Measurements from ENCODE around the gene SERPIND1. TPM values are rescaled to one million over a fixed set of nuclear protein-coding genes. Genes with fewer than 3 reads are reported as not detected.

The SERPIND1 gene
- total and polyA plus RNA-seq, 10 donors: 0.03 to 0.14 (median 0.09) TPM; not detected in 6

DNA sequence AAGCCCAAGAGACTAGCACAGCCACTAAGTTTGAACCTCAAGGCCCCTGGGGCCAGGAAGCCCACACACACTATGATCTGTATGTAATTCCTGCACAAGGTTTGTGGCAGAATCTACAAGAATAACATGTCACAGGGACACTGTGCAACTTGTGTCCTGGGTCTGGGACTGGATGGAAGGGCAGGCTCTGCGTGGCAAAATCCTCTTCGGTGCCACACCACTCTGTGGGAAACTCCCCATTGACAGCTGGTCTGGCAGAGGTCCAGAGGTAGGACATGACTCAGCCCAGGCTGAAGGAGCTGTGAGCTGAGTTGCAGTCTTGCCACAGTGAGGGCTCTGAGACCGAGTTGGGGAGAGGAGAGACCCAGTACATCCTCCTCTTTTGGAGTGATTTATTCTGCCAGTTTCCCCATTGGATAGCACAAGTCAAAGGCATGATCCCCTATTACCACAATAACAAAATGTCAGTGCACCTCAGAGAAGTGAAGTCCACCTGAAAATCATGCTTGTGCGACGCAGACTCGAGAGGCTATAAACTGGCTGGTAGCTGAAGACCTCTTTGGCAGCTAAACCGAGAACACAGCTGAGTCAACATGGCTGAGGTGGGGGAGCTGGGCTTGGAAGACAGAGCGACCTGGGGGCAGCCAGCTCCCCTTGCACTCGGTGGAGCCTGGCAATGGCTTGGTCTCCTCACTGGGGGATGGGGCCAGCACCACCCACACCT, 23.3 kb upstream of the SERPIND1 start:
- peaks cover 12 to 48% (median 31%) of the 10 kb centered on the region in 6 donors for H3K4me1 ChIP-seq
- H3K27ac ChIP-seq: peak overlapping the region in 3 of 8 donors; percentile 11 to 72 (median 12)
- intact Hi-C loops (cut with DNase I; ENCODE audit: low total_unique reads): no loop called here
- H3K4me3 ChIP-seq: no peak overlapping the region
- WGBS, 5 donors: 64 to 74% (median 67%) methylated on average over 9 of the region's 9 CpGs
- no peak for DNase-seq
- TF ChIP-seq POLR2AphosphoS5 (IDR thresholded peaks at IDR 0.05): peak in 2 of 3 donors; percentile 15
- TF ChIP-seq, protein P1, sequence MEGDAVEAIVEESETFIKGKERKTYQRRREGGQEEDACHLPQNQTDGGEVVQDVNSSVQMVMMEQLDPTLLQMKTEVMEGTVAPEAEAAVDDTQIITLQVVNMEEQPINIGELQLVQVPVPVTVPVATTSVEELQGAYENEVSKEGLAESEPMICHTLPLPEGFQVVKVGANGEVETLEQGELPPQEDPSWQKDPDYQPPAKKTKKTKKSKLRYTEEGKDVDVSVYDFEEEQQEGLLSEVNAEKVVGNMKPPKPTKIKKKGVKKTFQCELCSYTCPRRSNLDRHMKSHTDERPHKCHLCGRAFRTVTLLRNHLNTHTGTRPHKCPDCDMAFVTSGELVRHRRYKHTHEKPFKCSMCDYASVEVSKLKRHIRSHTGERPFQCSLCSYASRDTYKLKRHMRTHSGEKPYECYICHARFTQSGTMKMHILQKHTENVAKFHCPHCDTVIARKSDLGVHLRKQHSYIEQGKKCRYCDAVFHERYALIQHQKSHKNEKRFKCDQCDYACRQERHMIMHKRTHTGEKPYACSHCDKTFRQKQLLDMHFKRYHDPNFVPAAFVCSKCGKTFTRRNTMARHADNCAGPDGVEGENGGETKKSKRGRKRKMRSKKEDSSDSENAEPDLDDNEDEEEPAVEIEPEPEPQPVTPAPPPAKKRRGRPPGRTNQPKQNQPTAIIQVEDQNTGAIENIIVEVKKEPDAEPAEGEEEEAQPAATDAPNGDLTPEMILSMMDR (IDR thresholded peaks at IDR 0.05 in 8 of 11, conservative IDR thresholded peaks at IDR 0.05 in 3 of 11): no peak
- peaks cover 0 to 99% (median 48%) of the 10 kb centered on the region in 6 donors for H3K36me3 ChIP-seq
- H3K9me3 ChIP-seq: no peaks in the 10 kb centered on the region
- no peaks in the 10 kb centered on the region for H3K27me3 ChIP-seq (replicated peaks in 1 of 7)

DNA sequence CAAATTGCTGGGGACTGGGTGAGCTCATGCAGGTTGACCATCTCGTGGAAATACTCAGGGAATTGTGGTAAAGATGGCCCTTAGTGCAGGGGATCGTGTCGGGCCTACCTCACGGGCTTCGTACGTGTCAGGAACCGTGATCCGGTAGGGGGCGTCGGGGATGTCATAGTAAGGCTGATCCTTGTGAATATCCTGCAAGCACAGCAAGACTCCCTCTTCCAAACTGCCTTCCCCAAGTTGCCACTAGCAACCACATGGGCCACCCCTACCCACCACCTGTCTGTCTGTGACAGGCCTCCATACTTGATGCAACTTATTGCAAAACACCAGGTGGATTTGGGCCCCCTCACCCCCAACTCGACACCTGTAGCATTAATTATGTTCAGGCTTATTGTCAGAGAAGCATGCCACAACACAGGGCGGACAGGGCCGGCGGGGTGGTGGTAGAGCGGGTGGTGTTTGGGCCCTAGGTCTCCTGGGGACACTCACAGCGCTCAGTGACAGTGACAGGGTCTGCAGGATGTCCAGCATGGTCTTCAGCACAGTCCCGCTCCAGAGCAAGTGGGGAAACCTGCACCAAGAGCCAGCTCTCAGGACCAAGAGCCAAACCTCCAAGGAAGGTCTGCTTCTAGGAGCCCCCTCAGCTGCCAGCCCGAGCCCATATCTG, 22.6 kb upstream of the SERPIND1 start:
- 93 to 97% (median 94%) methylated on average over 16 to 18 of the region's 18 CpGs for whole genome bisulfite sequencing, 5 donors
- no peak for DNase-seq
- Histone ChIP-seq H3K27ac (no peak overlapping the region), H3K36me3 (peaks cover 0 to 99% (median 44%) of the 10 kb centered on the region in 6 donors), H3K4me1 (peaks cover 12 to 47% (median 30%) of the 10 kb centered on the region in 6 donors), H3K4me3 (no peak overlapping the region), H3K27me3 (replicated peaks in 1 of 7) (no peaks in the 10 kb centered on the region), H3K9me3 (no peaks in the 10 kb centered on the region)
- TF ChIP-seq POLR2A (IDR thresholded peaks at IDR 0.05) (no peak), POLR2AphosphoS5 (IDR thresholded peaks at IDR 0.05) (no peak)
- TF ChIP-seq, protein P1 (IDR thresholded peaks at IDR 0.05 in 8 of 11, conservative IDR thresholded peaks at IDR 0.05 in 3 of 11): no peak
- intact Hi-C loops (cut with DNase I; ENCODE audit: low total_unique reads): no loop called here

DNA sequence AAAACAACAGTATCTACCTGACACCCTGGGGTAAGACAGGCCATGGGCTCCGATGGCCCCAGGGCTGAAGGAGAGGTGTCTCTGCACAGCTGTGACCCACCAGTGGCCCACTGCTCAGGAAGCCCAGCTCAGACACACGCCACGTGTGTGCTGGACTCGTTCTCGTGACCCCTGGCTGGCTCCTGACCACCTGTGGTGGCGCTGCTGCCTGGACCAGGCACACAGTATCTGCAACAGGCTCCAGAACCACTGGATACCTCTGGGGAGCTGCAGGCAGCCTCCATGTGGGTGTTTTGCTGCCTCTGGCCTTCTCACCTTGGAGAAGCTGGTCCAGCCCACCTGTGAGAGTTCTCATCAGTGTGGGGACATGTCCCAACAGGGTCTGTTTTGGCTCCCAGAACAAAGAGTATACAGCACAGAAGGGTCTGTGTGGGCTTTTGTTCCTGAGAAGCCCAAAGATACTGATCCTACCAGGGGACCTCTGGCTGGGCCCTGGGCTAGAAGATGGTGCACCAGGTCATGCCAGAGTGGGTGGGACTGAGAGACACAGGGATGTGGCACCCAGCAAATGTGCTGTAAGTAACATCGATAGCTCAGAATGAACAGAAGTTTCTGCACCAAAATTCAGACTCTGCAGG, 21.7 kb upstream of the SERPIND1 start:
- Histone ChIP-seq H3K4me1 (peaks cover 12 to 41% (median 30%) of the 10 kb centered on the region in 6 donors), H3K4me3 (no peak overlapping the region), H3K36me3 (peaks cover 0 to 99% (median 36%) of the 10 kb centered on the region in 6 donors), H3K9me3 (no peaks in the 10 kb centered on the region), H3K27me3 (replicated peaks in 1 of 7) (no peaks in the 10 kb centered on the region), H3K27ac (no peak overlapping the region)
- DNase-seq: no peak
- intact Hi-C loops (cut with DNase I; ENCODE audit: low total_unique reads): no loop called here
- TF ChIP-seq POLR2A (IDR thresholded peaks at IDR 0.05) (no peak), POLR2AphosphoS5 (IDR thresholded peaks at IDR 0.05) (no peak)
- TF ChIP-seq, protein P1 (IDR thresholded peaks at IDR 0.05 in 8 of 11, conservative IDR thresholded peaks at IDR 0.05 in 3 of 11): no peak
- WGBS, 5 donors: 93 to 99% (median 96%) methylated on average over 3 to 7 of the region's 7 CpGs

DNA sequence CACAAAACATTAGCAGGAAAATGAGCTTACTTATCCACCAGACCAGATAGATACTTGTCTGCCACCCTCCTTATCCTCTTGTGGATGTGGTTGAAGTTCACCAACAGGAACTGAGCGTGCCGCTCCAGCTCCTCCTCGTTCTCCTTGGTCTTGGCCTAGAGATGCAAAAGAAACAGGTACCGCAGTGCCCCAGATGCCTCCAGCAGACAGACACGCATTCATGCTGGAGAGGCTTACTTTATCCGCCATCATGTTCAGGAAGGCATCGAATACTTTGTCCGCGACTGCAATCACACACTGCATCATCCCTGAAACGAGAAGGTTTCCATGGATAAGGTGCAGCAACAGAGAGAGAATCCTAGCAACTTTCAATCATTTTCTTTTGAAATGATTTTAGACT, 21.0 kb upstream of the SERPIND1 start:
- Histone ChIP-seq H3K27ac (no peak overlapping the region), H3K9me3 (no peaks in the 10 kb centered on the region), H3K36me3 (peaks cover 0 to 99% (median 33%) of the 10 kb centered on the region in 6 donors), H3K4me3 (no peak overlapping the region), H3K27me3 (replicated peaks in 1 of 7) (no peaks in the 10 kb centered on the region), H3K4me1 (peaks cover 12 to 36% (median 30%) of the 10 kb centered on the region in 6 donors)
- TF ChIP-seq POLR2A (IDR thresholded peaks at IDR 0.05) (no peak), POLR2AphosphoS5 (IDR thresholded peaks at IDR 0.05) (no peak)
- TF ChIP-seq, protein P1 (IDR thresholded peaks at IDR 0.05 in 8 of 11, conservative IDR thresholded peaks at IDR 0.05 in 3 of 11): no peak
- WGBS, 5 donors: 93 to 97% (median 96%) methylated on average over 10 of the region's 10 CpGs
- no peak for DNase-seq
- intact Hi-C loops (cut with DNase I; ENCODE audit: low total_unique reads): no loop called here
